ENCODE data around the gene PGLYRP4.

PGLYRP4 gene

DNA sequence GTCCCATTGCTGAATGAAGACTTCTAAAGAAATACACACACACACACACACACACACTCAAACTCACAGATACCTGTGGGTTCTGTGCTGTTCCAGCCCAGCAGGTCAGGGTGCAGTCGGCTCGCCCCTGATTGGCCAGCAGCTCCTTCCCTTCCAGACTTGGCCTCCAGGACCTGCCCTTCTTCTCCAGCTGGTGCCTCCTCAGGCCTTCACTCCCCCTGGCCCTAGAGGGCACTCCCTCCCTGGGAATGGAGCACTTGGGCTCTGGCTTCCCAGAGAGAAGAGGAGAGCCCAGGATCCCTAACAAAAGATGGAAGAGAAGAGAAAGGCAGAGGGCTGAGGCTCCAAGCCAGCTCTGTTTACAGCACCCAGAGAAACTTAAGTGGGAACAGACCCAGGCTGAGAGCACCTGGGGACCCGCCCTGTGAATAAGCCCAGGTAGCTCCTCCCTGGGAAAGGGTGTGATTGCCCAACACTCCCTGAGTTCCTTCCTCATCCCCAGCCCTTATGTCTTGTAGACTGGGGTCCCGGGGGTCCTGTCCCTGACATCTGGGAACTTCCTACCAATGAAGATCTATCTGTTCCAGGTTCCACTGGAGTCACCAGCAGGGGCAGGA lies 36.0 kb downstream of the PGLYRP4 start, which contains the start of gene PGLYRP3:
PGLYRP3 (minus strand) TSS at position 383 of the 617 bp plus-strand sequence. CDS start 2,287 bp downstream, outside the sequence.
- no peak within 1 kb of the TSS for H3K27ac ChIP-seq (ENCODE audit: insufficient read depth, low read depth, low read length, poor library complexity, severe bottlenecking)
- H3K4me3 ChIP-seq (ENCODE audit: insufficient read depth, low read depth, low read length): no peak within 1 kb of the TSS
- no peaks in the 10 kb centered on the region for H3K27me3 ChIP-seq (ENCODE audit: control insufficient read depth, insufficient read depth, low read length, poor library complexity, severe bottlenecking)
- H3K9me3 ChIP-seq (ENCODE audit: control insufficient read depth, low read length): no peaks in the 10 kb centered on the region
- no peaks in the 10 kb centered on the region for H3K4me1 ChIP-seq (ENCODE audit: control insufficient read depth, insufficient read depth, low read length)
- 83 to 93% methylated on average over 4 of the region's 4 CpGs for WGBS, 2 experiments
- H3K36me3 ChIP-seq (ENCODE audit: control insufficient read depth, insufficient read depth, low read length): no peaks in the 10 kb centered on the region

DNA sequence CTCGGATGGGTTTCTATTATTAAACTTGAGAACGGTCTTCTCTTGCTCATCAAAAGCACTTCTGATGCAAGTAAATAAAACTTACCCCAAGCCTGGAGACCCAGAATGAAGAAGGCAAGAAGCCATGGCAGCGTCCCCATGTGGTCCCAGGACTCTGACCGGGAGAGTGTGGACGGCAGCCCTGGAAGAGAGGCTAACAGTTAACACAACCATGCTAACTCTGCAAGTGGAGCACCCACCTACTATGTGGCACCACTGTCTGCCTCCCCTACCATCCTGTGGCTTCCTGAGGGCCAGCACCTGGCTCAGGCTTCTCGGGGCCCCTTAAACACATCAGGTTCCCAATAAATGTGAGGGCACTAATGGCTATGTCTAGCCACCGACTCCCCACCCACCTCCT lies 38.1 kb downstream of the PGLYRP4 start:
- H3K27me3 ChIP-seq (ENCODE audit: control insufficient read depth, insufficient read depth, low read length, poor library complexity, severe bottlenecking): no peaks in the 10 kb centered on the region
- no peaks in the 10 kb centered on the region for H3K4me1 ChIP-seq (ENCODE audit: control insufficient read depth, insufficient read depth, low read length)
- H3K9me3 ChIP-seq (ENCODE audit: control insufficient read depth, low read length): no peaks in the 10 kb centered on the region
- WGBS, 2 experiments: 78% methylated on average over 7 of the region's 7 CpGs
- H3K36me3 ChIP-seq (ENCODE audit: control insufficient read depth, insufficient read depth, low read length): no peaks in the 10 kb centered on the region
- H3K4me3 ChIP-seq (ENCODE audit: insufficient read depth, low read depth, low read length): no peak overlapping the region
- H3K27ac ChIP-seq (ENCODE audit: insufficient read depth, low read depth, low read length, poor library complexity, severe bottlenecking): no peak overlapping the region

DNA sequence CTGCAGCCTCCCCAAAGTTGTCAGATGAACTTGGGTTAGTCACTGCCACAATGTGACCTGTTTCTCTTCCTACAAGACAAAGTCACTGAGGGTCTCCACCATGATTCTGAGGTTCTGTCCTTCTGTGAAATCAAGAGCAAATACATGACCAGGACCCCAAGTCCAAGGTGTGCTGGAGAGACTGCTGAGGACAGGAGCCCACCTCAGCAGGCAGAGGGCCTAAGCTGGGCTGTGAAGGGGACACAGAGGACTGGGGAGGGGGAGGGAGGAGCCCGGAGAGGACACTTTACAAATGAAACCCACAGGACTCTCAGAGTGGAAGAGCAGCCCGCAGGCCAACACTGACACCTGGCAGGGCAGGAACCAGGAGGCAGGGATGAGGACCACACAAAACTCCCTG lies 39.2 kb downstream of the PGLYRP4 start:
- 71 to 80% methylated on average over 2 of the region's 2 CpGs for WGBS, 2 experiments
- H3K9me3 ChIP-seq (ENCODE audit: control insufficient read depth, low read length): no peaks in the 10 kb centered on the region
- no peaks in the 10 kb centered on the region for H3K36me3 ChIP-seq (ENCODE audit: control insufficient read depth, insufficient read depth, low read length)
- H3K4me3 ChIP-seq (ENCODE audit: insufficient read depth, low read depth, low read length): no peak overlapping the region
- H3K27me3 ChIP-seq (ENCODE audit: control insufficient read depth, insufficient read depth, low read length, poor library complexity, severe bottlenecking): no peaks in the 10 kb centered on the region
- no peak overlapping the region for H3K27ac ChIP-seq (ENCODE audit: insufficient read depth, low read depth, low read length, poor library complexity, severe bottlenecking)
- no peaks in the 10 kb centered on the region for H3K4me1 ChIP-seq (ENCODE audit: control insufficient read depth, insufficient read depth, low read length)

DNA sequence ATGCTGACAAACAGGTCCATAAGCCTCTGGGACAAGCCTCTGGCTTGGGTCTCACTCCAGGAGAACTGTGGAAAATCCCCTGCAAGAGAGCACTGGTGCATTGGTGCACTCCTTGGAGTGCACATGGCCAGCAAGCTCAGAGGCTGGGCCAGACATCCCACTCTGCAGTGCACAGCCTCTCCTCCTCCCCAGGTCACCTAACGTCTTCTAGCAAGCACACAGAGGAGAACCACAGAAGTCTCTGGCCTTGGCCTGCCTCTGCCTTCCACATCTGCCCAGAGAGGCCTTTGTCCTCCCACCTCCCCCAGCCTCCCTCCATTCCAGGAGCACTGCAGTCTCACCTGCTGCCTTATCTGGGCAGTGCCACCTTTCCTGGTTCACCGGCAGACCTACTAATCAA lies 40.1 kb downstream of the PGLYRP4 start:
- WGBS, 2 experiments: 88 to 91% methylated on average over 2 of the region's 2 CpGs

DNA sequence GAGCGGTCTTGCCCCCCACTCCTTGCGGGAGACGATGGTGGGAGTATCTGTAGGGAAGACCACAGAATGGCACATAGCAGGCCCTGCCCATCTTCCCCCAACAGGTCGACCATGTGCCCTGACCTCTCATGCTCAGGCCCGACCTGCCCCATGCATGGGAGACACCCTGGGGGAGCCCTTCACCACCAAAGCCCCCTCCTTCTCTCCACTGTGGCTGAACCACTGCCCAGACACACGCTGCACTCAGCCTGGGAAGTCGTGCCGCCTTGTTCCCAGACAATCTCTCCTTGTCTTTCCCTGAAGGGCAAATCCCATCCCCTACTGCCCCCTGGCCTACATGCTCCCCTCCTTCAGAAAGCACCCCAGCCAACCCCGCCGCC lies 41.4 kb downstream of the PGLYRP4 start:
- WGBS, 2 experiments: 89 to 92% methylated on average over 10 of the region's 10 CpGs
- H3K27me3 ChIP-seq (ENCODE audit: control insufficient read depth, insufficient read depth, low read length, poor library complexity, severe bottlenecking): no peaks in the 10 kb centered on the region
- no peaks in the 10 kb centered on the region for H3K4me1 ChIP-seq (ENCODE audit: control insufficient read depth, insufficient read depth, low read length)
- no peaks in the 10 kb centered on the region for H3K36me3 ChIP-seq (ENCODE audit: control insufficient read depth, insufficient read depth, low read length)
- no peak overlapping the region for H3K27ac ChIP-seq (ENCODE audit: insufficient read depth, low read depth, low read length, poor library complexity, severe bottlenecking)
- no peak overlapping the region for H3K4me3 ChIP-seq (ENCODE audit: insufficient read depth, low read depth, low read length)
- H3K9me3 ChIP-seq (ENCODE audit: control insufficient read depth, low read length): no peaks in the 10 kb centered on the region

More for the DNA sequence above, 40.1 kb downstream of the PGLYRP4 start:
- H3K9me3 ChIP-seq (ENCODE audit: control insufficient read depth, low read length): no peaks in the 10 kb centered on the region
- no peak overlapping the region for H3K4me3 ChIP-seq (ENCODE audit: insufficient read depth, low read depth, low read length)
- H3K27ac ChIP-seq (ENCODE audit: insufficient read depth, low read depth, low read length, poor library complexity, severe bottlenecking): no peak overlapping the region
- no peaks in the 10 kb centered on the region for H3K27me3 ChIP-seq (ENCODE audit: control insufficient read depth, insufficient read depth, low read length, poor library complexity, severe bottlenecking)
- H3K4me1 ChIP-seq (ENCODE audit: control insufficient read depth, insufficient read depth, low read length): no peaks in the 10 kb centered on the region
- H3K36me3 ChIP-seq (ENCODE audit: control insufficient read depth, insufficient read depth, low read length): no peaks in the 10 kb centered on the region

DNA sequence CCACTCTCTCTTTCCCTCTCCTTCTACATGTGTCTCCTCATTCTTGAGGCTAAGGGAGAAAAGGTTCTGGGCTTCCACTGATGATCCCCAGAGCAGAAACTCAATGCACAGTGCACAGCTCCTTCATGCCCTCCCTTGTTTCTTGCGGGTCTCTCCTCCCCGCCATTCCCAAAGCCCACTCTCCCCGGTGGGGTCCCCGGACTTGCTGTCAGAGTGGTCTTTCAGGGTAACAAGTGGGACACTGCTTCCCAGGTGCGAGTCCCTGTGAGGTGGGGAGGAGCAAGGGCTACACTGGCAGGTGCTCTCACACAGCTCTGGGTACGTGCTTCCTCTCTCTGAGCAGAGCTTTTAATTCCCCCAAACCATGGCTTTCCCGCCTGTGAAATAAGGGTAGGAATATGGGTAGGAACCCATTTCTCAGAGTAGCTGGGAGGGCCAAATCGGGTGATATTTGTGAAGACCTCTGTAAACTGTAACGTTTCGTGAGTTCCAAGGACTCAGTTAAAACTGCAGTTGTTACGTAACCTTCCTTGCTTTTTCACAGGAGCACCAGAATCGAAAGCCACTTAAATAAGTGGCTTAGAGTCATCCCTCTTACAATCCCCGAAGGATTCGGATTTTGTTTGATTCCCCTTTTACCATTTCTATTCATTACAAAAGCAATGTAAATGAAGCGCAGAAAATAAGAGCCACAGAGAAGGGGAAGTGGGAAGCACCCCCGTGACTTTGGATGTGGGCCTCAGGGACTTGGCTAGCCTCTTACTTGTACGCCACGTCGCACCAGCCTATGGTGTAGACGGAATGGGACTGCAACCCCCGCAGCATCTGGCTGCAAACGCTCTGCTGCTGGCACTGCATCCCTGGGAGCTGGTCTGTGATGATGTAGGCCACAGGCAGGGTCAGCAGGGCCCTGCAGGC lies 42.1 kb downstream of the PGLYRP4 start:
- Histone ChIP-seq H3K4me1 (ENCODE audit: control insufficient read depth, insufficient read depth, low read length) (no peaks in the 10 kb centered on the region), H3K9me3 (ENCODE audit: control insufficient read depth, low read length) (no peaks in the 10 kb centered on the region), H3K36me3 (ENCODE audit: control insufficient read depth, insufficient read depth, low read length) (no peaks in the 10 kb centered on the region), H3K27ac (ENCODE audit: insufficient read depth, low read depth, low read length, poor library complexity, severe bottlenecking) (no peak overlapping the region), H3K27me3 (ENCODE audit: control insufficient read depth, insufficient read depth, low read length, poor library complexity, severe bottlenecking) (no peaks in the 10 kb centered on the region), H3K4me3 (ENCODE audit: insufficient read depth, low read depth, low read length) (no peak overlapping the region)
- WGBS, 2 experiments: 90 to 91% methylated on average over 22 of the region's 22 CpGs

DNA sequence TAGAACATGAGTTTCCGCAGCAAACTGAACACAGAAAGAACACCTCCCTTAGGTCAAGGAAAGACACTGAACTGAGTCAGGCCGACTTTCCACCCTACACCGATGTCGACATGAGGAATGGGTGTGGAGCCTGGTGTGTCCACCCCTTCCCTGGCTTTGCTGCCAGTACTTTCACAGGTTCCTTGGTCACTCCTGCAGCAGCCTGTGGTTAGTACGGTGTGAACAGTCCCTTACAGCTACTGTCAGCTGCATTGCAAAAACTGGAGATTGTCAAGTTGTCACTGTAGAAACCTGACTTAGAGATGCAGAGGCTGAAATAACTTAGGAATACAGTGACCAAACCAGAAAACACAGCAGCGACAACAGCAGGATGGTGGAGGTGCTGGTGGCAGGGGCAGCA lies 43.0 kb downstream of the PGLYRP4 start:
- Histone ChIP-seq H3K9me3 (ENCODE audit: control insufficient read depth, low read length) (no peaks in the 10 kb centered on the region), H3K27ac (ENCODE audit: insufficient read depth, low read depth, low read length, poor library complexity, severe bottlenecking) (no peak overlapping the region), H3K36me3 (ENCODE audit: control insufficient read depth, insufficient read depth, low read length) (no peaks in the 10 kb centered on the region), H3K4me1 (ENCODE audit: control insufficient read depth, insufficient read depth, low read length) (no peaks in the 10 kb centered on the region), H3K4me3 (ENCODE audit: insufficient read depth, low read depth, low read length) (no peak overlapping the region), H3K27me3 (ENCODE audit: control insufficient read depth, insufficient read depth, low read length, poor library complexity, severe bottlenecking) (no peaks in the 10 kb centered on the region)
- 94 to 95% methylated on average over 6 of the region's 6 CpGs for WGBS, 2 experiments

DNA sequence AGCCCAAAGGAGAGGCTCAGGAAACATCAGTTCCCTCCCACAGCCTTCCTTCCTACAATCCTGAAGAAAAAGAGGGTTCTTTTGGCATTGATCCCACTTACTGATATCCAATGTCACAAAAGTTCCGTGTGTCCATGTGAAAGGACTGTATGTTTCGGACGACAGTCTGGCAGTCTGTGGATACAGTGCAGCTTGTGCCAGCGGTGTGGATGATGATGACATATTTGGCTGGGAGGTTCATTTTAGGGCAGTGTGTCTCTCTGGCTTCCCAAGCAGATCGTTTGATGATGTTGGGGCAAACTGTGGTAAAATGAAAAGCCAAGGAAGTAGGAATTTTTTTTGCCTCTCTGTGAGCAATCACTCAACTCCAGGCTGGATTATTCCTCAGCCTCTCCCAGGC lies 46.3 kb downstream of the PGLYRP4 start:
- no peaks in the 10 kb centered on the region for H3K4me1 ChIP-seq (ENCODE audit: control insufficient read depth, insufficient read depth, low read length)
- no peaks in the 10 kb centered on the region for H3K36me3 ChIP-seq (ENCODE audit: control insufficient read depth, insufficient read depth, low read length)
- 92 to 94% methylated on average over 5 of the region's 5 CpGs for WGBS, 2 experiments

DNA sequence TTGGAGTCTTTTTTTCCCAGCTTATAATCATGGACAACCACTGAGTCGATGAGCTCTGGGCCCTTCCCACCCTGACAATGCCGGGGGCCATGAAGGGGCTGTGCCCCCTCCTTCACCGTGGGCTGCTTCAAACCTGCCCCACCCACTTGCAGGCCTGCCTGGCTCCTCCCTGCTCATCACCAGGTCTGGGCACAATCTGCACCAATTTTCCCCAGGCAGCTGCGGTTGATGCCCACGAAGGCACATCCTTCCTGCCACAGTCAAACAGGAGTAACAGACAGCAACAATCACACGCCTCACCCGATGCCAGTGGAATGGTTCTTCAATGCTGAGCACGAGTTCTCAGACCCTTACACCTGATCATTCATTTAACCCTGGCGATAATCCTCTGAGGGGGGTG lies 54.8 kb downstream of the PGLYRP4 start:
- Histone ChIP-seq H3K9me3 (ENCODE audit: control insufficient read depth, low read length) (no peaks in the 10 kb centered on the region), H3K4me3 (ENCODE audit: insufficient read depth, low read depth, low read length) (no peak overlapping the region), H3K4me1 (ENCODE audit: control insufficient read depth, insufficient read depth, low read length) (no peaks in the 10 kb centered on the region), H3K36me3 (ENCODE audit: control insufficient read depth, insufficient read depth, low read length) (no peaks in the 10 kb centered on the region), H3K27me3 (ENCODE audit: control insufficient read depth, insufficient read depth, low read length, poor library complexity, severe bottlenecking) (no peaks in the 10 kb centered on the region), H3K27ac (ENCODE audit: insufficient read depth, low read depth, low read length, poor library complexity, severe bottlenecking) (no peak overlapping the region)
- WGBS, 2 experiments: 92 to 94% methylated on average over 9 of the region's 9 CpGs

More for the DNA sequence above, 46.3 kb downstream of the PGLYRP4 start:
- H3K27ac ChIP-seq (ENCODE audit: insufficient read depth, low read depth, low read length, poor library complexity, severe bottlenecking): no peak overlapping the region
- H3K9me3 ChIP-seq (ENCODE audit: control insufficient read depth, low read length): no peaks in the 10 kb centered on the region
- H3K27me3 ChIP-seq (ENCODE audit: control insufficient read depth, insufficient read depth, low read length, poor library complexity, severe bottlenecking): no peaks in the 10 kb centered on the region
- no peak overlapping the region for H3K4me3 ChIP-seq (ENCODE audit: insufficient read depth, low read depth, low read length)

DNA sequence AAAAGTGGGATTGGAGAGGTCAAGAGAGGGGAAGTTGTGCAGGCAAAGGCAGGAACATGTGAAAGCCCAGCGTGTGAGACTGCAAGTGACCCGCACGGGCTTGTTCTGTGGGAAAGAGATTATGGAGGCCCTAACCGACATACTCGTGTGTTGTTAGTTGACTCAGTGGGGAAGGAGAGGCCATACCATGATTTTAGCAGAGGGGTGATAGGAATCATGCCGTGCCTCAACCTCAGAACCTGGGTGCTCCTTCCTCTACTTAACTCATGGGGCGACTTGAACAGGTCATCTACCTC lies 55.2 kb downstream of the PGLYRP4 start:
- H3K27ac ChIP-seq (ENCODE audit: insufficient read depth, low read depth, low read length, poor library complexity, severe bottlenecking): no peak overlapping the region
- no peaks in the 10 kb centered on the region for H3K9me3 ChIP-seq (ENCODE audit: control insufficient read depth, low read length)
- no peaks in the 10 kb centered on the region for H3K36me3 ChIP-seq (ENCODE audit: control insufficient read depth, insufficient read depth, low read length)
- H3K4me1 ChIP-seq (ENCODE audit: control insufficient read depth, insufficient read depth, low read length): no peaks in the 10 kb centered on the region
- WGBS, 2 experiments: 92 to 95% methylated on average over 7 of the region's 7 CpGs
- H3K27me3 ChIP-seq (ENCODE audit: control insufficient read depth, insufficient read depth, low read length, poor library complexity, severe bottlenecking): no peaks in the 10 kb centered on the region
- no peak overlapping the region for H3K4me3 ChIP-seq (ENCODE audit: insufficient read depth, low read depth, low read length)
